HG02981 (cell line): ENCODE data around the gene MCEE.
"Not testable (repeated sequence)": the region's sequence is repeated elsewhere in the genome, so short reads cannot be mapped to it uniquely, and the experiment has no call there.

Experiments used
- ATAC-seq: cut with Tn5 transposase; IDR thresholded peaks from one replicate; pipeline ENCODE4 v1.9.1; 2021; ENCODE audit warnings: mild to moderate bottlenecking, moderate library complexity; ENCODE audit not compliant: unreplicated experiment

Gene MCEE

GRCh38 chr2:71130152-71130904 is at the start of gene MCEE, which contains the start of gene MPHOSPH10:
MCEE (minus strand) TSS chr2:71130229; CDS start chr2:71130219, 10 bp downstream.
MPHOSPH10 (plus strand) TSS chr2:71130634; CDS start chr2:71130666, 32 bp downstream.
- peak; percentile 88 for ATAC-seq

DNA sequence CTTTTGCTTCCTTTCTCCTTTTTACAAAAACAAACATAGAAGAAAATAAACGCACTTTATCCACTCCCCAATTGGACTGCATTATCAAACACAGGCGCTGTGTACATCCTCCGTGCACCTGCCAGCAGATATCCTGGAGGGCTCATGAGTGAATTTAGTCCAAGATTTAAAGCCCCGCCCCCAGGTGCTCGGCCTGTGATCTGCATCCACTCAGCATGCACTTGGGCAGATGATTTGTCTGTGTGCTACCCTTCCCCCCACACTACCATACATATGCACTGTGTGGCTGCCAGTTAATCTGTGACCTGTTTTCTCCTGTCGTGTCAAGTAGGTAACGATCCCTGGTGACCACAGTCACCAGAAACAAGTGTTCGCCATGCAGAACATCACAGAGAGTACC is 48.8 kb upstream of the MCEE start:
- not testable (repeated sequence) for ATAC-seq

- no peak for ATAC-seq
Observed at GRCh38 chr2:71174207-71174606, 44.2 kb upstream of the MCEE start.

GRCh38 chr2:71173096-71173495 is 43.1 kb upstream of the MCEE start:
- ATAC-seq: no peak

DNA sequence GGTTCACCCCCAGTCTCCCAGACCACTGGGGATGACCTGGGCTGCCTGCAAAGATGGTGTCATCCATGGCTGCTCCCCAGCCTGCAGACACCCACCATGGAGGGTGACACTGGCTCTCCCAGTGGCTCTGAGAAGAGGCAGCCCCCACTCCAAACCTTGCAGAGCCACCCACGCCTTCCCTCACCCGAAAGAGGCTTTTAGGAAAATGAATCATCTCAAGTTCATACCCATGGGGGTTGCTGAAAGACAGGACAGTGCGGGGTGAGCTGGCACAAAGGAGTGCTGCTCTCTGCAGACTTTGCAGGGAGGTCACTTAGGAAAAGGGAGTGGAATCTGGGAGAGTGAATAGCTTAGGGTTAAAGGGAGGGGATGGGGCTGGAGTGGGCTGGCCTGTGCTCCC is 36.8 kb upstream of the MCEE start:
- no peak for ATAC-seq

- ATAC-seq: no peak
Observed at GRCh38 chr2:71157124-71157793, 27.2 kb upstream of the MCEE start.

DNA sequence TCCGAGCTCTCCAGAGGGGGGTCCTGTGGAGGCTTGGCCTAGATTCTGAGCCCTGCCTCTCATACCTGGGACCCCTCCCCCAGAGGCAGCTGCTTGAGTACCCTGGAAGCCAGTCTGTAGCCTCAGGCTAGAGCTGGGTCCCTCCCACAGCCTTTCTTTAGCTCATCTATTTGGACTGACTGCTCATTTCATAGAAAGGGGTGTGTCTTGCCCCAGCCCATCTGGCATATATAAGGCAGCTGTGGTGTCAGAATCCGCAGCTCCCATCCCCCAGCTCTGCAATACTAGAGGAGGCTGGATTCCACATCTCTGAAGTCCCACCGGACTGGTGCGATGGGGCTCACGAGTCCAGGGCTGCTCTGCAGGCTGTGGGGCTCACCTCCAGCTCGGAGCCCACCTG is 26.5 kb upstream of the MCEE start:
- no peak for ATAC-seq

GRCh38 chr2:71155846-71156245 is 25.8 kb upstream of the MCEE start:
- ATAC-seq: no peak

- ATAC-seq: peak; percentile 74
Observed at GRCh38 chr2:71154798-71155197, 24.8 kb upstream of the MCEE start.

DNA sequence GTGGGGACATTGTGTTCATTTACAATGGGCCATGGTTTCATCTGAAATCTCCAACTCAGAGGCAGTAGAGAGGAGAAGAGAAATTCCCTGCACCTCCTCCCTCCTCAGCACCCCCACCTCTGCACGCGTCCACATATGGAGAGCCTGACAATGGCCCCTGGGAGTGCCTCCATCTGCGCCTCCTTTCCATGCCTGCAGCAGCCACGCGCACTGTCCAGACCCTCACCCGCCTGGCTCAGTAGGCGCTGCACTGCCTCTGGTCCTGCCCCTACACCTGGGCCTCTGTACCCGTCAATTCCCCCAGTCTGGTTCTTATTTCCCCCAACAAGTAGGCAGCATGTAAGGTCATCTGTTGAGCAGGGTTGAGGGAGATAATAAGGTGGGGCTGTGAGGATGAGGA is 24.2 kb upstream of the MCEE start:
- no peak for ATAC-seq

DNA sequence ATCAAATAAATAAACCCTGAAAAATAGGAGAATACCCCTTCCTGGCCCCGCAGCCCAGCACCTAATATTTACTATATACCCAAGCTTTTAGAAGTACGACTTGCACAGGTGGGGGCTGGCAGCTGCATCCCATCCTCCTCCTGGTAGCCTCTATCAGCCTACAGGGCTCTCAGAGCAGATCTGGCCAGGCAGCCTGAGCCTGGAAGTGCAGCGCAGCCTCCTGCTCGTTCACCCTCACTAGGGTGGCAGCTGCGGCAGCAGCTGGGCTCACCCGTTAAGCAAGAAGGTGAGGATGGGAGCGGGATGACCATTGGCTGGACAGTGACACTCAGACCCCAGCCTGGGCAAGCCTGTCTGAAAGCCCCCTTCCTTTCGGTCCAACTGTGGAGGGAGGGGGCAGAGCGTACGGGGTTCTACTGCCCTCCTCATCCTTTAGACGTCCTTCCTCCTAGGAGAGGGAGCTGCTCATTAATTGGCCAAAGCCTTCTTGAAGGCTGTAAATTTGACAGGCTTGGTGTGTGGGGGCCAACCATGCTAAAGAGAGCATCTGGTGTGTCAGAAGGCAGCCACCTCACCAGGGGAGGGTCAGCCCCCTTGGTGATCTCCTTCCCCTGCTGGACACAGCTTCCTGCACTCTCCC is 23.7 kb upstream of the MCEE start:
- ATAC-seq: no peak

GRCh38 chr2:71151620-71152019 is 21.6 kb upstream of the MCEE start:
- ATAC-seq: no peak

DNA sequence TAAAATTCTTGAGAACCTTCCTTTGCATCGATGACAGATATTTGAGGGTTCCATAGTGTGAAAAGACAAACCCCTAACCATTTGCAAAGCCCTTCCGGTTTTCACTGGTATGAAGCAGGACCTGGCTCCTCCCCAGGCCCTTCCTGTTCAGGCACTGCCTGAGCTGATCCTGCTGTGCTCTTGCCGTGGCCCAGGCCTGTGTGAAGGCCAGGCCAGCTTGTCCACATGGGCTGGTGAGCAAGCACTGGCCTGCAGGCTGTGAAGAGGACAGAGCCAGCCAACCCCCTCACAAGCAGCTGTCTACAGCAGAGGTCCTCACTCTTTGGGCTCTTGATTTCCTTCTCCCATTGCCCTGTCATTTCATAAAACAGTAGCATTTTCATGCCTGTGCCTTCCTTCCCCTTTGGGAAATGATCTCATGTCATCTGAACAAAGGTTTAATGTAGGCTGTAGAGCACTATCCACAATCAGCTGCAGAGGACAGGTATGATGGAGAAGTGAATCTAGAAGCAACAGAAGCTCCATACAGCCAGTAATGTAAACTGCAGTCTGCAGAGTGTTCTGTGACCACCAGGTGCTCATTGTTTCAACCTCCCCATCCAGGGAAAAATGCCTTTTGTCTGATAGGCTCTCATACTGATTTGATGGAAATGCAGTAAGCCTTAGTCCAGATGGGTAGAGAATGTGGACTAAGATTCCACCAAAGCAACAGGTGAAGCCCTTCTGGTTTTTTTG is 20.2 kb upstream of the MCEE start:
- no peak for ATAC-seq

DNA sequence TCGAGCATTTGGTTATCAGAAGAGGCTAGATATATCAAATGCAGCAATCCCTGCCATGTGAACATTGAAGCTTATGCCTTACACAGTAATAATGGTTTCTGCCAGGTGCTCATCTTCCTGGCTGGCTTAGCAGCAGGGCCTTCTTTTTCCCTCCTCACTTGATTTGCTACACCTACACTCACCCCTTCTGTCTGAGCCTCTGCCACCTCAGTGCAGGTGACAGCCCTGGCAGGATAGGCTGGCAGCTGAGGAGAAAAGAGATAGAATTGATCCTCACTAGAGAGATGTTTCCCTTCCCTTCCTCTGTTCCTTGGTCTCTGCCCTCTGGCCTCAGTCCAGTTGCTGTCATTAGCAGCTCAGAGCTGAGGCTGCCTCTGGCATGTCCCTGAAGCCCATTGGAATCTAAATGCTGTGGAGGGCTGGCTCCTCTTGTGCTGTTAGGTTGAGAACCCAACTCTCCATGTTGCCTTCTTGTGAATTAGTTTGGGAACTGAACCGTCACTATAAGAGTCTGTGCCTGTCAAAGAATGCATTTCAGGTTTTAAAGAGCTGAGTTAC is 18.6 kb upstream of the MCEE start:
- ATAC-seq: no peak

DNA sequence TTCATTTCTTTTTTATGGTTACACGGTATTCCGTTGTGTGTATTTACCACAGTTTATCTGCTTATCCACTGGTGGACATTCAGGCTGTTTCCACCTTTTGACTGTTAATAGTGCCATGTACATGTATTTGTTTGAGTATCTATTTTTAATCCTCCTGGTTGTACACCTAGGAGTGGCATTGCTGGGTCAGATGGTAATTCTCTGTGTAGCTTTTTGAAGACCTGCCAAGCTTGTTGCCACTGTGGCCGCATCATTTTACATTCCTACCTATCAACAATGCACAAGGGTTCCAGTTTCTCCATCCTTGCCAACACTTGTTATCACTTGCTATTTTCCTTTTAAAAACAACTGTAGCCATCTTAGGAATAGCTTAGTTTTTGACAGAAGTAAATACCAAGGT is 13.8 kb upstream of the MCEE start:
- no peak for ATAC-seq

- no peak for ATAC-seq
Observed at GRCh38 chr2:71136174-71136573, 6.1 kb upstream of the MCEE start.

DNA sequence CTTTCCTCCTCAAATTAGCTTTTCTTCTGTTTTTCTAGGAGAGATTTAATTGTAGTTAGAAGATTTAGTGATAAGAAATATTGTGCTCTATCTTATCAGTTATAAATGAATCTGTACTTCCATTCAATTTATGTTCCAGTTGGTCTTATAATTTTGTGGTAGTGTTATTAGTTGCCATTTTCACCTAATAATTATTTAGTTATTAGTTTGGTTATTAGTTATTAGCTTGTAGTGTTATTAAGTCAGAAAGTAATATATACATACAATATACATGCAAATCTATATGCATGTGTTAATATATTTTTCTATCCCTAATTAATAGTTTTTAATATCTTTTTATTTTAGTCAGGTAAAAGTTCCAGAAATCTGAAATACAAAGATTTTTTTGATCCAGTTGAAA is 3.6 kb upstream of the MCEE start:
- no peak for ATAC-seq

DNA sequence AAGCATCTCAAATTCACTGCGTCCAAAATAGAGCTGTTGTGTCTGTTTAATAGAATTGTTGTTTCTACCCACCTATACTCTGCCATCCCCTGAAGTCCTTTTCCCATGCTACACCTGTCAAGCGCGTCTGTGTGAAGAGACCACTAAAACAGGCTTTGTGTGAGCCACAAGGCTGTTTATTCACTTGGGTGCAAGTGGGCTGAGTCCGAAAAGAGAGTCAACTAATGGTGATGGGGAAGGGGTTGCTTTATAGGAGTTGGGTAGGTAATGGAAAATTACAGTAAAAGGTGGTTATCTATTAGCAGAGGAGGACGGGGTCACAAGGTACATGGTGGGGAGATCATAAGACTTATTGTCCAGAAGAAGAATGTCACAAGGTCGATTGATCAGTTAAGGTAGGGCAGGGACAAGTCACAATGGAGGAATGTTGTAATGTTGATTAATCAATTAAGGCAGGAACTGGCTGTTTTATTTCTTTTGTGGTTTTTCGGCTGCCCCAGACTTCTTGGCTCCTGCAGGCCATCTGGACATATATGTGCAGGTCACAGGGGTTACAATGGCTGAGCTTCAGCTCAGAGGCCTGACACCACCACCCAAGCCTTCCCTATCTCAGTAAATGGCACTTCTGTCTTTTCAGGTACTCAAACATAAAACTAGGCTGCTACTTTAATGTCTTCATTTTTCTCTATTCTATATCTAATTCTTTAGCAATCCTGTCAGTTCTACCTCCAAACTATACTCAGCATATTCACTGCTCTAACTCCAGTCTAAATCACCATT is 1.5 kb upstream of the MCEE start:
- not testable (repeated sequence) for ATAC-seq

- no peak for ATAC-seq
Observed at GRCh38 chr2:71130905-71131244, 846 bp upstream of the MCEE start.

DNA sequence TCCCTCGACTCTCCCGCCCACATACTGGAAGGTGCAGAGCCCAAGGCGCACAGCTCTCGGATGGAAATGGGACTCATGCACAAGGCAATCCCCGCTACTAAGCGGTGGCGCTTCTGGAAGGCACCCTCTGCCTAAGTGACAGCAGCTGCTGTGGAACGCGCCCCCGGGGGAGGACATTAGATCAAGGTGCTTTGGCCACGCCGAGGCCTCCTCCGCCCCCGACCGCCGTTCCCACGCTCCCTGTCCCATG is 202 bp downstream of the MCEE start:
- peak; percentile 42 for ATAC-seq
